Subcutaneous abdominal adipose tissue (tissue), 5 donors: ENCODE results near the gene CNTFR.
A peak's percentile ranks its signal among the peaks of the same experiment; 100 is the strongest.

ENCODE experiments used
- H3K27ac ChIP-seq: one replicate; pipeline ENCODE4 v1.7.0; 2013; ENCODE audit warnings: low read depth, mild to moderate bottlenecking, inconsistent platforms, low read length, moderate library complexity
- H3K27me3 ChIP-seq, 5 donors: one replicate each; pipeline ENCODE4 v1.7.0; 2013; ENCODE audit warnings: low read length in 5 of 5, inconsistent platforms in 1 of 5; ENCODE audit not compliant: control insufficient read depth in 5 of 5, insufficient read depth in 4 of 5
- H3K36me3 ChIP-seq, 5 donors: one replicate each; pipeline ENCODE4 v1.7.0; 2013; ENCODE audit warnings: low read length in 5 of 5; ENCODE audit not compliant: control insufficient read depth in 5 of 5, insufficient read depth in 5 of 5
- H3K4me1 ChIP-seq, 5 donors: one replicate each; pipeline ENCODE4 v1.7.0; 2013; ENCODE audit warnings: low read length in 5 of 5, mild to moderate bottlenecking in 3 of 5, moderate library complexity in 1 of 5; ENCODE audit not compliant: control insufficient read depth in 5 of 5, insufficient read depth in 5 of 5
- H3K4me3 ChIP-seq, 5 donors: one replicate each; pipeline ENCODE4 v1.7.0; 2013; ENCODE audit warnings: low read length in 5 of 5, low read depth in 1 of 5
- H3K9ac ChIP-seq, 5 donors: one replicate each; pipeline ENCODE4 v1.7.0; 2013; ENCODE audit warnings: low read length in 5 of 5, mild to moderate bottlenecking in 4 of 5, moderate library complexity in 3 of 5
- H3K9me3 ChIP-seq, 5 donors: one replicate each; pipeline ENCODE4 v1.7.0; 2013; ENCODE audit warnings: low read length in 5 of 5; ENCODE audit not compliant: control insufficient read depth in 5 of 5
- donor health status: healthy.
- donor health status: healthy.
- donor health status: healthy.
- donor health status: healthy.
- donor health status: healthy.

The CNTFR gene

DNA sequence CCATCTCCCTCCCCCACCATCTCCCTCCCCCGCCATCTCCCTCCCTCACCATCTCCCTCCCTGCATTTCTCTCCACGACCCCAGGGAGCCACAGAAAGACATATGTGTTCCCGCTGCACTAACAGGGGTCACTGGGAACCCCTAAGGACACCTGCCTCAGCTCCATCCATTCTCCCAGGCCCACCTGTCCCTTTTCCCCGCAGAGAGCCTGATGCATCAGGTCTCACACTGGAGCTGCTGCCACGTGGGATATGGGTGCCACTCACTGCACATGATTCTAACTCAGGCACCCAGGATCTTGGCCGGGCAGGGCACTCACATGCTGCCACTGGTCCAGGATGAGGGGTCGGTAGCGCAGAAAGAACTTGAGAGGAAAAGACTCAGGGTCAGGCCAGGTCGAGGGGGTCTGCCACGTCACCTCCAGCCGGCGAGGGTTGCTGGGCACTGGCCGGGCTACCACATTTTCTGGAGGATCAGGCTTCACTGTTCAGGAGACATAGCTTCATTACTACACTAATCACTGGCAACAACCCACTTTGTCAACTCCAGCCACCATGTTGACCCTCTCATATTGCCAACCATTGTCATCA, 33.5 kb downstream of the CNTFR start:
- Histone ChIP-seq H3K4me1 (peaks cover 2 to 36% (median 24%) of the 10 kb centered on the region in 5 donors), H3K27ac (no peak overlapping the region), H3K9me3 (no peaks in the 10 kb centered on the region), H3K4me3 (no peak overlapping the region), H3K9ac (no peak overlapping the region), H3K36me3 (peaks cover 0 to 39% (median 18%) of the 10 kb centered on the region in 5 donors), H3K27me3 (peaks cover 0 to 18% (median 3%) of the 10 kb centered on the region in 5 donors)

DNA sequence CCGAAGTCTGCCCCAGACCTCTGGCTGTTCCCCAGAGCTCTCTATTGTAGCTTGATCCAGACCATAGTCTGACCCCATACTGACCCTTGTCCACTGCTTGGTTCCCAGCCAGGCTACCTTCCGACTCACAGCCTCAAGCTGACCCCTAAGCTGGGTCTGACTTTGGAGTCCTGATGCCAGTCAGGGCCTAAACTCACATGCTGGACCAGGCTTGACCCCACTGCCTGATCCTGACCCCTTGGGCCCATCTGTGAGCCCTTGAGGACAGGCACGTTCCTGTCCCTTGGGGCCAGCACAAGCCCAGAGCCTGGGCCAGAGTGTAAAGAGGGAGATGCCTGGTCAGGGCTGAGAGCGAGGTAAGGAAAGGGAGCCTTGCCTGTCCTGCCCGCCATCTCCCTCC, 34.0 kb downstream of the CNTFR start:
- peaks cover 0 to 18% (median 3%) of the 10 kb centered on the region in 5 donors for H3K27me3 ChIP-seq

DNA sequence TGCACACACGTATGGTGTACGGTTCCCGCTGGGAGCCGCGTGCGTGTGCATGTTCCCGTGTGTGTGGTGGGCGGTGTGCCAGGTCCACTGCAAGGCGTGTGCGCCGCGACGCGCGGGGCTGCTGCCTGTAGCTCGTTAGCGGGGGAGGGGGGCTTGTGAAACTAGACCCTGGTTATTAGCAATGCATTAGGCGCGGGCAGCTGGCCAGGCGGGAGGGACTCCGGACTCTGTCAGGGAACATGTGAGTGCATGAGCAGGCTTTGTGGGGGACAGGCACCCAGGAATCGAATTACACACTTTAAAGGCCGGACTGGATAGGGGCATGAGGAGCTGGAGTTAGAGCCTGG, 34.5 kb downstream of the CNTFR start:
- Histone ChIP-seq H3K9me3 (no peaks in the 10 kb centered on the region), H3K4me1 (peaks cover 2 to 25% (median 14%) of the 10 kb centered on the region in 5 donors), H3K9ac (no peak overlapping the region), H3K4me3 (no peak overlapping the region), H3K27me3 (peaks cover 0 to 13% (median 3%) of the 10 kb centered on the region in 5 donors), H3K27ac (no peak overlapping the region), H3K36me3 (peaks cover 0 to 39% (median 18%) of the 10 kb centered on the region in 5 donors)

More for the DNA sequence above, 34.0 kb downstream of the CNTFR start:
- Histone ChIP-seq H3K27ac (no peak overlapping the region), H3K4me1 (peaks cover 2 to 31% (median 20%) of the 10 kb centered on the region in 5 donors), H3K4me3 (no peak overlapping the region), H3K36me3 (peaks cover 0 to 39% (median 18%) of the 10 kb centered on the region in 5 donors), H3K9ac (no peak overlapping the region), H3K9me3 (no peaks in the 10 kb centered on the region)

DNA sequence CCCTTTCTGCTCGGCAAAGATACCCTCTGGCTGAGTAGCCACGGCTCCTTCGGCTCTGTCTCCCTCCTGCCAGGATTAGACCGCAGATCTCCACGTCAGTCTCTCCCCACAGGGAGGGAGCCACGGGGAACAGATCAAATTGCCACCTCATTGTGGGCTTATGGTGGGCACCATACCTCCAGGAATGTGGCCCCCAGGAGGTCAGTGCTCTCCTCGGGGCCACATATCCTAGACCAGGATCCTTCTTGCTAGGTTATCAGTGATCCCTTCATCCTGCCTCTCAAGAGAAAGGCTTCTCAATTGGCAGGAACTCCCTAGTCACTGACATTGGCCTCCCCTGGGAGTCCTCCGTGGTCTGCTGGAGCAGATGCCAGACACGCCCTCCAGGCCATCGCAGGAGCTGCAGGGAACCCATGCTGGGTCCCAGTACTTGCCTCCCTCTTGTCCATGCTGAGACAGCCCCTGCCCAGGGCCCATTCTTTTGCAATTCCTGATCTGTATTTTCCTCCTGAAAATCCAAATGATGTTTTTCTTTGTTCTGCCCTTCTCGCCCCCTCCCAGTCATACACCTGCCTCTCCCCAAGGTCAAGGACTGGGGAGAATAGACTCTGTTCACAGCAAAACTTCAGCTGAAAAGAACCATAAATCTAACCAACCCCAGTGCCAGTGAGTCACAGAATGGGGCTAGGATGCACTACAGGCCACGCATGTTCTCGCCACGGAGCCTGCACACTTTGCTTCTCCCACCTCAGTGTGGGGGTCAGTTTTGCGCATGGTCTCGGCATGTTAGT, 35.1 kb downstream of the CNTFR start:
- H3K36me3 ChIP-seq, result peaks cover 0 to 39% (median 18%) of the 10 kb centered on the region in 5 donors

DNA sequence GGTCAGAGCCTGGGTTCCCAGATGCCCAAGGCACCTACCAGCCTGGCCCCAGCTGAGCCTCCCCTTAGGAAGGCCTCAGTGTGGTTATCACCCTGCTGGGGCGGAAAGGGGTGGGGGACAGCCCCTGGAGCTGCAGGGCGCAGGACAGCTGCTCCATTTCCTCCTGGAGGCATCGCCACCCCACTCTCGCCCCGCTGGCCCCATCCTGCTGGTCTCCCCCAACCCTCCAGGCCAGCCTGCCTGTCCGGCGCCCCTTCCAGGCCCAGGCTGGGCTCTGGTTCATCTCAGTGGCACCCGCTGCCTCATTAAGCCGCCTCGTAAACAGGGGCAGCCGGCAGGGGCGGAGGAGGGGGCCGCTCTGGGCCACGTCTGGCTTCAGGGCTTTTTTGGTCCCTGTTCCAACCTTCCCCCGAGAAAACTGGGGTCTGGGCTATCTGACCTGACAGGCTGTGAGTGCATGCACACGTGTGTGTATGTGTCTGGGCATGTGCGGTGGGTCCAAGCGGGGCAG, 36.0 kb downstream of the CNTFR start:
- Histone ChIP-seq H3K4me1 (peaks cover 2 to 14% (median 6%) of the 10 kb centered on the region in 5 donors), H3K27ac (no peak overlapping the region), H3K9ac (no peak overlapping the region), H3K27me3 (peaks cover 0 to 7% (median 0%) of the 10 kb centered on the region in 5 donors), H3K9me3 (no peaks in the 10 kb centered on the region), H3K4me3 (no peak overlapping the region), H3K36me3 (peaks cover 0 to 39% (median 18%) of the 10 kb centered on the region in 5 donors)

More for the DNA sequence above, 35.1 kb downstream of the CNTFR start:
- Histone ChIP-seq H3K4me3 (no peak overlapping the region), H3K27me3 (peaks cover 0 to 12% (median 3%) of the 10 kb centered on the region in 5 donors), H3K27ac (no peak overlapping the region), H3K4me1 (peaks cover 2 to 20% (median 10%) of the 10 kb centered on the region in 5 donors), H3K9ac (peak overlapping the region in 1 of 5 donors; percentile 28), H3K9me3 (no peaks in the 10 kb centered on the region)

DNA sequence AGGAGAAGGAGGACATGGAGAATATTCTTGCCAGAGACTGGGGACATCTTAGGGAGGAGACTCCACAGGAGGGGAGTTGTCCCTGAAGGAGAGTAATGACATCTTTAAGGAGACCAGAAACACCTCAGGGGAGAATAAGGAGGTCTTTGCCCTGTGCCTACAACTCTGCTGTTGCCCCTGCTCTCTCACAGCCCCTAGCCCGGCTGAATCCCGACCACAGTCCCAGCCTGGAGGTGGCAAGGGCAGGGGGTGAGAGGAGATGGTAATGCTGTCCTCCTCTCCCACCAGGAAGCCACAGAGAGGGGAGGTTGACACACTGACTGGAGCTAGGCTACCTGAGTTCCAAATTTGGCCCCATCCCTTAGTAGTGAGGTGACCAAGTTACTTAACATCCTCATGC, 36.5 kb downstream of the CNTFR start:
- Histone ChIP-seq H3K9ac (no peak overlapping the region), H3K9me3 (no peaks in the 10 kb centered on the region), H3K4me1 (peaks cover 2 to 14% (median 6%) of the 10 kb centered on the region in 5 donors), H3K4me3 (no peak overlapping the region), H3K27ac (no peak overlapping the region), H3K27me3 (peaks cover 0 to 7% (median 0%) of the 10 kb centered on the region in 5 donors), H3K36me3 (peaks cover 0 to 39% (median 18%) of the 10 kb centered on the region in 5 donors)

DNA sequence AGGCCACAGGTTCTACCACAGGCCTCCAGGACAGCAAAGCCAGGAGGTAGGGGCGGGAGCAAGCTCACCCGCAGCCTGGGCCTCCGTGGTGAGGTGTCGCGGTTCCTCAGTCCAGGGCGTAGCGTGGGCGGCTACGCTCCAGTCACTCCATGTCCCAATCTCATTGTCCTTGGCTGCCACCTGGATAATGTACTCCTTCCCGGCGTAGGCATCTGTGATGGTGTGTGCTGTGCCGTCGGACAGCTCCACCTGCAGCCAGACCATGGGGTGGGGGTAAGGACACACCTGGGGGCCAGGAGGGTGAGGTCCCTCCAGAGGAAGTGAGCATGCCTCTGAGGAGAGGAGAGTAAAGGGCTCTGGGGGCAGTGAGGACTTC, 36.9 kb downstream of the CNTFR start:
- peaks cover 2 to 16% (median 7%) of the 10 kb centered on the region in 5 donors for H3K4me1 ChIP-seq
- no peak overlapping the region for H3K27ac ChIP-seq
- peaks cover 0 to 38% (median 18%) of the 10 kb centered on the region in 5 donors for H3K36me3 ChIP-seq
- H3K27me3 ChIP-seq, result peaks cover 0 to 5% (median 1%) of the 10 kb centered on the region in 5 donors
- H3K9ac ChIP-seq, result no peak overlapping the region
- no peak overlapping the region for H3K4me3 ChIP-seq
- no peaks in the 10 kb centered on the region for H3K9me3 ChIP-seq

DNA sequence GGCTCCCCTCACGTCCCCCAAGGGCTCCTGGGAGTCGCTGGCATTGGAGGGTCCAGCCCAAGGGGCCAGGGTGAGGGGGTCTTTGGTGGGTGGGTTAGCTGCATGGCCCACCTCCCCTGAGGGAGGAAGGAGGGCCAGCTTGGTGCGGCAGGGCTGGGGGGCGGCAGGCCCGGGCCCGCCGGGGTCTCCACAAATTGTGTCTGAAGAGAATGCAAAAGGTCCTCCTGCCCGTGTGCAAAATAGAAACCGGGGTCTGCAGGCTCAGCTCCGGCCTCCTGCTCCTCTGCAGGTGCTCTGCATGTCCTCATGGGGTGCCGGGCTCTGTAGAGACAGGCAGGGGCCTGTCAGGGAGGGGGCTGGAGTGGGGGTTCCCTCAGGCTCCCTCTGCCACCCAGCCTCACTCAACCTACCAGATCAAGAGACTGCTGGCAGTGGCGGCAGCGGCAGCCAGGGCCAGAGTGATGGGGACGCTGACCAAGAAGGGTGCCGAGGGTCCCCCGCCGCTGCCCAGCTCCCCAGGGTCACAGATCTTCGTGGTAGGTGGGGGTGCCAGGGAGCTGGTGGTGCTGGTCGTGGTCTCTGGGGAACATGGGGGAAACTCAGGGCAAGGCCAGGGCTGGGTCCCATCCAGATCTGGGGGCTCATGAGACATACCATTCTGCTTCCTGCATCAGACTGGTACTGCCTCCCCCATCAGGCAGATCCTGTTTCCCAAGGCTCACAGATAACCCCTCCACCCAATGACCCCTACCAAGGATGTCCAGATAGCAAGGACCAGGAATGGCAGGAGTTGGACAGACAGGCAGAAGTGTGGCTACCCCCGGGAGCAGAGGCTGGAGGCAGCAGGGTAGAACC, 37.5 kb downstream of the CNTFR start:
- peaks cover 0 to 34% (median 15%) of the 10 kb centered on the region in 5 donors for H3K36me3 ChIP-seq
- H3K9me3 ChIP-seq, result no peaks in the 10 kb centered on the region
- no peak overlapping the region for H3K4me3 ChIP-seq
- H3K27me3 ChIP-seq, result peaks cover 0 to 4% (median 0%) of the 10 kb centered on the region in 5 donors
- no peak overlapping the region for H3K27ac ChIP-seq
- peaks cover 2 to 19% (median 9%) of the 10 kb centered on the region in 5 donors for H3K4me1 ChIP-seq
- H3K9ac ChIP-seq, result no peak overlapping the region

DNA sequence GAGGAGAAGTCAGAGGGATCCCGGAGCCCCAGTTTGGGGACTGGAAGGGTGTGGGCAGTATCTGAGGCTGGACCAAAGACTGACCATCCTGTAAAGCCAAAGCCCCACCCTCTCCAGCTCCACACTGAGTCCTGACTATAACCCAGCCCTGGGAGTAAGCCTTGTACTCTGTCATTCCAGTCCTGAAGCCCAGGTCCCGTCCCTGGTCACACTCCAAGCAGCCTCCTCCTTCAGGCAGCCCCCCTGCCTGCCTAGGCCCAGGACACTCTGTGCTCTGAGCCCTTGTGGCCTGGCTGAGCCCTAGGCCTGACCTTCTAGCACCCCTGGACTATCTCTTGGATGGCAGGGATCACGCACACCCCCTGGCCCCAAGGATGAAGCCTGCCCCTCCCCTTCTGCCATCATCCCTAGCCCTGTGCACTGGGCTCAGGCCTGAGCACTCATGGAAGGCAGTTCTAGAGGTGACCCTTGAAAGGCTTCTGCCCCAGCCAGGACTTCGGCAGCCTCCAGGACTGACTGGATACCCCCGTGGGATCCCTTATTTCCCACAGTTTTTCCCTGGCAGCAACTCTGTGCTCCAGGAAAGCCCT, 38.7 kb downstream of the CNTFR start:
- Histone ChIP-seq H3K4me1 (peaks cover 4 to 19% (median 9%) of the 10 kb centered on the region in 5 donors), H3K9me3 (no peaks in the 10 kb centered on the region), H3K27ac (no peak overlapping the region), H3K4me3 (no peak overlapping the region), H3K9ac (no peak overlapping the region), H3K36me3 (peaks cover 0 to 33% (median 15%) of the 10 kb centered on the region in 5 donors), H3K27me3 (peaks cover 0 to 4% (median 0%) of the 10 kb centered on the region in 5 donors)
